ENCODE data around the gene MCM7.

DNA sequence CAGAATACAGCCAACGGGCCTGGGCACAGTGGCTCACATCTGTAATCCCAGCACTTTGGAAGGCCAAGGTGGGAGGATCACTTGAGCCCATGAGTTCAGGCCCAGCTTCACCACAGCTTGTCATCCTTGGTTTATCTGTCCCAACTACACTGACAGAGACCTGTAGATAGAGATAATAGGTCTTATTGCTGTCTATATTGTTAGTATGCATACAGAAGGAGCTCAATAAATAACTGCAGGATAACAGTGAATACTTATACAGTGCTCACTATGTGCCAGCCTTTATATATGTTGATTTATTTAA, 19.5 kb upstream of the MCM7 start:
- no peak for TF ChIP-seq SATB2 (CRISPR knock-in tag; IDR thresholded peaks at IDR 0.05)
- TF ChIP-seq, protein P1, sequence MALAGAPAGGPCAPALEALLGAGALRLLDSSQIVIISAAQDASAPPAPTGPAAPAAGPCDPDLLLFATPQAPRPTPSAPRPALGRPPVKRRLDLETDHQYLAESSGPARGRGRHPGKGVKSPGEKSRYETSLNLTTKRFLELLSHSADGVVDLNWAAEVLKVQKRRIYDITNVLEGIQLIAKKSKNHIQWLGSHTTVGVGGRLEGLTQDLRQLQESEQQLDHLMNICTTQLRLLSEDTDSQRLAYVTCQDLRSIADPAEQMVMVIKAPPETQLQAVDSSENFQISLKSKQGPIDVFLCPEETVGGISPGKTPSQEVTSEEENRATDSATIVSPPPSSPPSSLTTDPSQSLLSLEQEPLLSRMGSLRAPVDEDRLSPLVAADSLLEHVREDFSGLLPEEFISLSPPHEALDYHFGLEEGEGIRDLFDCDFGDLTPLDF (CRISPR knock-in tag; IDR thresholded peaks at IDR 0.05): no peak
- TF ChIP-seq NFYB (CRISPR knock-in tag; IDR thresholded peaks at IDR 0.05): no peak
- TF ChIP-seq U2AF2 (IDR thresholded peaks at IDR 0.05; ENCODE audit: low read depth, low read length): no peak
- TF ChIP-seq YY1 (IDR thresholded peaks at IDR 0.05; ENCODE audit: insufficient read depth, insufficient replicate concordance, low read depth, low read length): no peak
- TF ChIP-seq, protein P2, sequence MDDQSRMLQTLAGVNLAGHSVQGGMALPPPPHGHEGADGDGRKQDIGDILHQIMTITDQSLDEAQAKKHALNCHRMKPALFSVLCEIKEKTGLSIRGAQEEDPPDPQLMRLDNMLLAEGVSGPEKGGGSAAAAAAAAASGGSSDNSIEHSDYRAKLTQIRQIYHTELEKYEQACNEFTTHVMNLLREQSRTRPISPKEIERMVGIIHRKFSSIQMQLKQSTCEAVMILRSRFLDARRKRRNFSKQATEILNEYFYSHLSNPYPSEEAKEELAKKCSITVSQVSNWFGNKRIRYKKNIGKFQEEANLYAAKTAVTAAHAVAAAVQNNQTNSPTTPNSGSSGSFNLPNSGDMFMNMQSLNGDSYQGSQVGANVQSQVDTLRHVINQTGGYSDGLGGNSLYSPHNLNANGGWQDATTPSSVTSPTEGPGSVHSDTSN (CRISPR knock-in tag; IDR thresholded peaks at IDR 0.05; ENCODE audit: borderline replicate concordance): no peak
- TF ChIP-seq GABPB1 (CRISPR knock-in tag; IDR thresholded peaks at IDR 0.05): no peak
- TF ChIP-seq AGO2 (optimal IDR thresholded peaks at IDR 0.05; ENCODE audit: low read depth, low read length): no peak
- TF ChIP-seq ZNF263 (CRISPR knock-in tag; IDR thresholded peaks at IDR 0.05): no peak
- no peak for TF ChIP-seq CBFB (CRISPR knock-in tag; IDR thresholded peaks at IDR 0.05)

Measured in HepG2 (cell line).